HUES64 (cell line): ENCODE data around the gene CDC42EP4.
A peak's percentile ranks its signal among the peaks of the same experiment; 100 is the strongest.

Experiments
- H3K27ac ChIP-seq: 2 replicates; pipeline ENCODE4 v1.7.0; 2013; ENCODE audit warnings: low read depth, low read length, inconsistent platforms
- H3K27me3 ChIP-seq: 2 replicates; pipeline ENCODE4 v1.6.1; 2013; ENCODE audit warnings: mild to moderate bottlenecking, low read length; ENCODE audit not compliant: insufficient read depth
- H3K36me3 ChIP-seq: 2 replicates; pipeline ENCODE4 v1.6.1; 2013; ENCODE audit warnings: mild to moderate bottlenecking, low read length; ENCODE audit not compliant: insufficient read depth
- H3K4me1 ChIP-seq: 2 replicates; pipeline ENCODE4 v1.6.1; 2013; ENCODE audit warnings: mild to moderate bottlenecking, low read length, moderate library complexity; ENCODE audit not compliant: insufficient read depth
- H3K4me3 ChIP-seq: 2 replicates; pipeline ENCODE4 v1.5.1; 2013; ENCODE audit warnings: mild to moderate bottlenecking, low read length, moderate library complexity
- H3K9ac ChIP-seq: 2 replicates; pipeline ENCODE4 v1.6.1; 2013; ENCODE audit warnings: mild to moderate bottlenecking, low read depth, low read length
- H3K9me3 ChIP-seq: 2 replicates; pipeline ENCODE4 v1.6.1; 2013; ENCODE audit warnings: low read depth, low read length; ENCODE audit not compliant: insufficient read depth
- WGBS: fragments of 150-250, 120-280 bp; methylation state at CpG from one replicate; pipeline ENCODE4 v1.1.7; 2013; ENCODE audit warnings: missing lambda C conversion rate; 5-methylcytosine and 5-hydroxymethylcytosine counted together

Gene CDC42EP4

DNA sequence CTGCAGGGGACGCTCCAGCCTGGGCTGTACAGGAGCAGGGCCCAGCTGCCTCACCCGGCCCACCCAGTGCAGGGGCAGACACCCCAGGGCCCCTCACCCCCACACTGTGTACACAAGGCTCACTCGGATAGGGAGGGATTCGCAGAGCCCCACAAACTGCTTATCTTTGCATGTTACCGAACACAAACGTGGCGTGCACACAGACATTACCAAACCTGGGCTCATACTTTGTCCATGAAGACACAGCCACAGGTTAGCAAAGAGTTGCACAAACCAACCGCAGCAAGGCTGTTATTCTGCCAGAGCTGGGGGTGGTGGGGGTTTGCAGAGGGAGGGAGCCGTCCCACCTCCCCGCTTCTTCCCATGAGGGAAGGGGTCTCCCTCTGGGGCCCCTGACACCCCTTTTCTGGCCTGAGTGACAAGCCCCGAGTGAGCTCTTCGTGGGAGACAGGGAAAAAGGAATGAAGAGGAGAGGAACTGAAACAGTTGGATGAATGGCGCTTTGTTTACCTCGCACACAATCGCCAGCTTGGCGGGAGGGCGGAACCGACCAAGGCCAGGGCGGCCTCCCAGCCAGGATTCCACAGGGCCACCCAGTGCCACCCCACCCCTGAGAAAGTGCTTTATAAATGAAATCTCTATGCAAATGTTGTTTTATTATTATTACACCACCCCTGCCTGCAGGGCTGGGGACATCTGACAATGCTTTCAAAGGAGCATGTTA, 49.7 kb downstream of the CDC42EP4 start:
- WGBS, result 38% methylated on average over 17 of the region's 19 CpGs
- H3K27ac ChIP-seq, result peak overlapping the region; percentile 52; the same call in 1 of the 2 replicates

DNA sequence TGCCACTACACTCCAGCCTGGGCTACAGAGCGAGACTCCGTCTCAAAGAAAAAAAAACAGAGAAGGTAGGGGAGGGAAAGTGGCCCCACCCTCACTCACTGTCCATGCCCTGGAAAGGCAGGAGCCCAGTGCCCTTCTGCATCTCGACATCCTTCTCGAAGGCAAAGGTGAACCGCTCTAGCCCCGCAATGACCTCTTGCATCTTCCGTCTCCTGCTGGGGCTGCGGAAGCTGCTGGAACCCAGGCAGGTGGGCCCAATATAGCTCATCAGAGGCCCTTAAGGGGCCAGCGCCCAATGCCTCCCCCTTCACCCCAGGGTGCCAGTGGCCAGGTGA, 50.2 kb downstream of the CDC42EP4 start, which contains the start of gene CPSF4L:
TSS of gene CPSF4L (minus strand) at position 264 of the 335 bp plus-strand sequence. CDS start at position 202, 62 bp downstream.
- H3K36me3 ChIP-seq, result no peaks in the 10 kb centered on the region
- H3K4me1 ChIP-seq, result peaks cover 17% of the 10 kb centered on the region
- H3K9me3 ChIP-seq, result no peaks in the 10 kb centered on the region
- no peak within 1 kb of the TSS for H3K9ac ChIP-seq
- no peak within 1 kb of the TSS; the same call in 1 of the 2 replicates for H3K4me3 ChIP-seq
- peak within 1 kb of the TSS; percentile 52; the same call in 1 of the 2 replicates for H3K27ac ChIP-seq
- 72% methylated on average over 9 of the region's 9 CpGs for WGBS
- H3K27me3 ChIP-seq, result no peaks in the 10 kb centered on the region

More for the DNA sequence above, 49.7 kb downstream of the CDC42EP4 start:
- Histone ChIP-seq H3K36me3 (no peaks in the 10 kb centered on the region), H3K9me3 (no peaks in the 10 kb centered on the region), H3K27me3 (no peaks in the 10 kb centered on the region), H3K4me3 (no peak overlapping the region; the same call in 1 of the 2 replicates), H3K4me1 (peaks cover 17% of the 10 kb centered on the region), H3K9ac (no peak overlapping the region)

DNA sequence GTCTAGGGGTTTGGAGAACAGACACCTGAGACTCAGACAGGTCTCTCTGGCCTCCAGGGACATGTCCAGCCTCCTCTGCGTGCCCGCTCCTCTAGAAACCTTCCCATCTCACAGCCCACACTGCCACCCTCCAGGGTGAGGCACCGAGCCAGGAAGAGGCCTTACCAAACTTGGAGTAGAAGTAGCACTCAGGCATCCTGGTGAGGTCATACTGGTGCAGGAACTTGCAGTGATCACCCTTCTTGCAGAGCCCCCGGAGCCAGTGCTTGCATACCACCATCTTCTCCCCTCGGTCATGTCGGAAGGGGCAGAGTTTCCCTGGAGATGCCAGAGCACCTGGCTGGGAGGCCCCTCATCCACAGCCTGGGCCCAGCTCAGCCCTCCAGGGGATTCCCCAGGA, 54.3 kb downstream of the CDC42EP4 start:
- 94% methylated on average over 6 of the region's 6 CpGs for WGBS
- Histone ChIP-seq H3K4me3 (no peak overlapping the region), H3K27me3 (no peaks in the 10 kb centered on the region), H3K4me1 (peaks cover 15% of the 10 kb centered on the region), H3K27ac (no peak overlapping the region), H3K36me3 (no peaks in the 10 kb centered on the region), H3K9me3 (no peaks in the 10 kb centered on the region), H3K9ac (no peak overlapping the region)

DNA sequence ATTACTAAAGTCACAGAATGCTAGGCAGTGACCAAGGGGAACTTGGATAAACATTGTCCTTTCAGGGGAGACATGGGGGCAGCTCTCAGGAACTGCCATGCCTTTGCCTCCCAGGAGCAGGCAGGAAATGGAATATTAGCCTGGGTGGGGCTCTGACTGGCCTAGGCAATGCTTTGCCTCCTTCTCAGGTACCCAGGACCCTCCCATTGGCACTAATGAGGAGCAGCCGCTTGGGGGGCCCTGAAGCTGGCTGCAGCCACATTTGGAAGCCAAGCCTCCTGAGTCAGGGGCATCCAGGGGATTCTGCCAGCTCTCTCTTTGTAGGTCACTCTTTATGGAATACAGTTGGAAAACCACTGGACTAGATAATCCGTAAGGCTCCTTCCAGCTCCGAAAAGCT, 55.6 kb downstream of the CDC42EP4 start:
- 67% methylated on average over 3 of the region's 3 CpGs for WGBS
- Histone ChIP-seq H3K4me1 (peaks cover 5% of the 10 kb centered on the region; the same call in 1 of the 2 replicates), H3K27me3 (no peaks in the 10 kb centered on the region), H3K9ac (no peak overlapping the region), H3K36me3 (no peaks in the 10 kb centered on the region), H3K4me3 (no peak overlapping the region), H3K27ac (no peak overlapping the region), H3K9me3 (no peaks in the 10 kb centered on the region)

DNA sequence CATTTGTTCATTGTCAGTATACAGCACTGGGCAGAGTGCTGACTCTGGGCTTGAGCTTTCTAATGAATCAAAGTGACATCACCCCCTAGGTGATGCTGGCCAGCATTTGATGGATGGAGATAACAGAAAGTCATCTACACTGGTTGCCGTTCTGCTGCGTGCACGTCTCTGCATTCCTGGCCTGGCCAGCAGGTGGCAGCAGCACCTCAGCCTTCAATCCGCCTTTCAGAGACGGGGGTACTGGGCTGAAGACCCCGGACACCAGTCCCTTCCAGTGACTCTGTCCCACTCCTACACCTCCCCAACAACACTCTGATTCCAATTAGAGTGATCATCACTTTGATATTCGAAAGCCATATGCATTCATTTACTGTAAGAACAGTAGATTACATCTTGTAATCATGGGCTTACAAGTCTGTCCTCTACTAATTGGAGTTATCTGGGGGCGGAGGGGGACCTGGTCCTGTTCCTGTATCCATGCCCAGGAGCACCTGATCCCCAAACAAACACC, 56.1 kb downstream of the CDC42EP4 start:
- Histone ChIP-seq H3K9ac (no peak overlapping the region), H3K4me3 (no peak overlapping the region), H3K27me3 (no peaks in the 10 kb centered on the region), H3K4me1 (peaks cover 5% of the 10 kb centered on the region; the same call in 1 of the 2 replicates), H3K27ac (no peak overlapping the region), H3K9me3 (no peaks in the 10 kb centered on the region), H3K36me3 (no peaks in the 10 kb centered on the region)
- WGBS, result 17% methylated on average over 8 of the region's 8 CpGs

DNA sequence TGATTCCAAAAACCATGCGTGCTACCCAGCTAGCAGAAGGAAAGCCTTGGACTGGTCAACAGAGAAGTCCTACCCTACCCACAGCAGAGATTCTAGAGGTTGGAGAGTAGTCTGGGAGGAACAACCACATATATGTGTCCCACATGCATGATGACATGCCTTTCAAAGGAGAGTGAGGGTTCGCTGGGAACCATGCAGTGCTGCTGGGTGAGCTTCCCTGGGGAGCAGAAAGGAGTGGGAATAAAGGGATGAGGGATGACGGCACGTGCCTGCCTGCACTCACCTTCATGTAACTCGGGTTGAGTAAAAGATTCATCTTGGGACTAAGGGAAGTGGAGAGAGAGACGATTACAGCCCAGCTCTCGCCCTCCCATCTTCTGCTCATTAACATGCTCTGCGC, 59.9 kb downstream of the CDC42EP4 start:
- WGBS, result 90% methylated on average over 6 of the region's 8 CpGs
- H3K27me3 ChIP-seq, result no peaks in the 10 kb centered on the region
- H3K9me3 ChIP-seq, result no peaks in the 10 kb centered on the region
- H3K36me3 ChIP-seq, result peaks cover 17% of the 10 kb centered on the region
- H3K27ac ChIP-seq, result no peak overlapping the region
- H3K4me3 ChIP-seq, result no peak overlapping the region
- no peak overlapping the region for H3K9ac ChIP-seq
- H3K4me1 ChIP-seq, result peaks cover 5% of the 10 kb centered on the region; the same call in 1 of the 2 replicates

DNA sequence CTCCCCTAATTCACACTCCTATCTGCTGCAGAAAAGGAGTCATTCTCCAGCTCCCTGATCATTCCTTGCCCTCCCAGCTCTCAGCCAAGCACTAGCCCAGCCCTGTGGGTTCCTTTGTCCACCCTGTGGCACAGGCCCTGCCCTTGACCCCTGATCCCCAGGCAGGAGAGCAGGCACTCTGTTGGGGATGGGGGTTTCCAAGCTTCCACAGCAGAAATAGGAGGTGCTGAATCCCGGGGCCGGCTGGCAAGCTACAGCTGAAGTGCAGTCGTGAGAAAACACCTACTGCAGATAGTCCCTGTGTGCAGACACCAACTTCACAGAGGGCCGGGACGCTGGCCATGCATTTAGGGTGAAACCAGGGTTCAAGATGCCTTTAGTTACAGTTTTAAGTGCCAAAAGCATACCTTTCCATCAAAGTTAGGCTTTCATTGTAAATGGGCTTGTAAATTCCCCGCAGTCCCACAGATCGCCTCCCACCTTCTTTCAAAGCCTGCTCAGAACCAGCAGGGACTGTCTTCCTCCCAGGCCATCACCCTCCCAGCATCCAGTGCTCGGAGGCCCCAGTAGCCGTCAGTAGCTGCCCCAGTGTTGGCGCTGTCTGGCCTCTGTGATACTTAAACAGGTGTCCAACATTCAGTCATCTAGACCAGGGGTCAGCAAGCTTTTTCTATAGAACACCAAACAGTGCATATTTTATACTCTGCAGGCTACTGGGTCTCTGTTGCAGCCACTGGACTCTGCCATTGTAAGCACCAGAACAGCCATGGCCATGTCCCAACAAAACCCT, 60.8 kb downstream of the CDC42EP4 start:
- WGBS, result 79% methylated on average over 10 of the region's 10 CpGs
- H3K36me3 ChIP-seq, result peaks cover 17% of the 10 kb centered on the region
- no peak overlapping the region for H3K9ac ChIP-seq
- no peaks in the 10 kb centered on the region for H3K27me3 ChIP-seq
- no peak overlapping the region for H3K4me3 ChIP-seq
- H3K9me3 ChIP-seq, result no peaks in the 10 kb centered on the region
- no peak overlapping the region for H3K27ac ChIP-seq
- H3K4me1 ChIP-seq, result peaks cover 3% of the 10 kb centered on the region; the same call in 1 of the 2 replicates

DNA sequence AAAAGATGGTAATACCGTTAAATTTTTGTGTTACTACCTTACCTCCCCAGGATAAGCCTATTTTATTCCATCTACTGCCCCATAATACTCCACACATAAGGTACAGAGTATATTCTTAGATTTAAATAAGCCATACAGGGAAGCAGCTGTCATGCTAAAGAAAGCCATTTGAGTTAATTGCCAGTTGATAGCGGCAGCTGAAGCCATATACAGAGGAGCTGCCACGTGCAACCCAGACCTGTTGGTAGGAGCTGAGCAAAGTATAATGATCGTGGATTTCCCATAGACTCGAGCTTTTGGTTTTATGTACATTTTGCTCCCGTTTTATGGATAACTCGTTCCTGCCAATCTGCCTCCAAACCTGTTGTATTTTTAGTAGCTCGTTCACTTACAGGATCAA, 62.1 kb downstream of the CDC42EP4 start:
- WGBS, result 90% methylated on average over 7 of the region's 8 CpGs
- H3K27me3 ChIP-seq, result no peaks in the 10 kb centered on the region

DNA sequence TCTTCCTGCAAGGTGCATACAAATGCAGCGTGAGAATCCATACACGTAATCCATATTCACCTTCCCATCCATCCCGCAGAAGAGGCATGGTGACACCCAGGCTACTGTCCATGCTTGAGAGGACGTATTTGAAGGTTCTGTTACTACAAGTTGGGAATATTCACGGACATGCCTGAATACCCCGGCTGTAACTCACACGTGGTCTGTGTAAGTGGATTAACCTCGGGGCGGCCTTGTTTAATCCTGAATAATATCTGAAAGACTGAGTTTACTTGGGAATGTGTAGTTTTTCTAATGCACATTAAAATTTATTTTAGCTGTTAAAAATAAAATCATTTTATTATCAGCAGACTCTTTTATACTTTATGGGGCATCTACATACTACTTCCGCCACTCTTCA, 63.3 kb downstream of the CDC42EP4 start:
- H3K4me3 ChIP-seq, result no peak overlapping the region
- no peak overlapping the region for H3K27ac ChIP-seq
- no peak overlapping the region for H3K9ac ChIP-seq
- no peaks in the 10 kb centered on the region for H3K4me1 ChIP-seq
- no peaks in the 10 kb centered on the region for H3K27me3 ChIP-seq
- no peaks in the 10 kb centered on the region for H3K9me3 ChIP-seq
- peaks cover 36% of the 10 kb centered on the region for H3K36me3 ChIP-seq
- 95% methylated on average over 9 of the region's 10 CpGs for WGBS

More for the DNA sequence above, 62.1 kb downstream of the CDC42EP4 start:
- no peak overlapping the region for H3K27ac ChIP-seq
- no peaks in the 10 kb centered on the region for H3K9me3 ChIP-seq
- H3K4me1 ChIP-seq, result no peaks in the 10 kb centered on the region
- H3K9ac ChIP-seq, result no peak overlapping the region
- H3K4me3 ChIP-seq, result no peak overlapping the region
- H3K36me3 ChIP-seq, result peaks cover 28% of the 10 kb centered on the region

DNA sequence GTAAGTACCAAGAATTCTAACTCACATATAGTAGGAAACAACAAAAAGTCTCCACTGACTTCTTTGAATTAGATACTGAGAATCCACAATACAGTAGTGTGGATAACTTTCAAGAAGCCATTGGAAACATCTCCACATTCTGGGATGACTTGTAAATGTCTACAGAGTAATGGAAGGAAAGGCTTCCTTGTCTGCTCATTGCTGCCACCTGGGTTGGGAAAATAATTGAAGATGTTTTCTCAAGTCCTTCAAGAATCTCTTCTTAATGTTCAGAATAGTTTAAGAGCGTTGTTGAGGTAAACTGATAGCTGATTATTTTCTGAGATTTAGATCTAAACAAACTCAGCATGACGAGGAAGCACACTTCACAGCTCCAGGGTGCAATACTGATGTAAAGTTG, 64.1 kb downstream of the CDC42EP4 start:
- Histone ChIP-seq H3K9ac (no peak overlapping the region), H3K27ac (no peak overlapping the region), H3K9me3 (no peaks in the 10 kb centered on the region), H3K4me3 (no peak overlapping the region), H3K4me1 (no peaks in the 10 kb centered on the region), H3K36me3 (peaks cover 42% of the 10 kb centered on the region), H3K27me3 (no peaks in the 10 kb centered on the region)
- WGBS, result 97% methylated on average over 2 of the region's 2 CpGs

DNA sequence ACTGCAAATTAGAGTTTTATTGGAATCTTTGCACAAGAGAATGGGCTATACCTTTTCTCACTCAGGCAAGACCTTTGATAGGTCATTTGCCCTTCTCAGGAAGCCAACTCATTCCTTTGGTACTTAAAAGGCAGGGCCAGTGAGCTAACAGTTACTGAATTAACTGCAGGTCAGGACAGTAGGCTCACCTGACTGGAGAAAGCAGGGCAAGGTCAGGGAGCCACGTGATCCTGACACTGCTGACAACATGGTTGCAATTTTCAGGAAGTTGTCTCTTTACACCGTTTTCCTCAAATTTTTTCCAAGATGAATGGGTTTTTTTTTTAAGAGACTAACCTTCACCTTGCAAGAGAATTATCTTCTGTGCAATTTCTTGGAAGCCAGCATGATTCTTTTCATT, 71.2 kb downstream of the CDC42EP4 start:
- H3K36me3 ChIP-seq, result peaks cover 84% of the 10 kb centered on the region
- 94% methylated on average over 2 of the region's 2 CpGs for WGBS
- H3K27ac ChIP-seq, result no peak overlapping the region
- H3K4me3 ChIP-seq, result no peak overlapping the region
- no peaks in the 10 kb centered on the region for H3K9me3 ChIP-seq
- no peak overlapping the region for H3K9ac ChIP-seq
- H3K4me1 ChIP-seq, result no peaks in the 10 kb centered on the region
- no peaks in the 10 kb centered on the region for H3K27me3 ChIP-seq
